Hematopoietic multipotent progenitor cell (in vitro differentiated cells): Measurements from ENCODE around the gene DEK. TPM values are rescaled to one million over a fixed set of nuclear protein-coding genes. Genes with fewer than 3 reads are reported as not detected.
"Not testable (repeated sequence)": the region's sequence is repeated elsewhere in the genome, so short reads cannot be mapped to it uniquely, and the experiment has no call there.

Experiments
- DNase-seq, 3 donors: peaks; one replicate each; pipeline ENCODE4 v3.0.0-alpha.2; 2011 to 2015; ENCODE audit warnings: low read depth in 2 of 3, low spot score in 2 of 3
- total RNA-seq: library from RNA; depleted of rRNA; stranded (reverse); fragments of >200 nt; gene quantifications from one replicate; pipeline ENCODE4 v1.2.3, GENCODE V29; 2012

Gene DEK
- total RNA-seq, 1 donor: 32.9 TPM

- DNase-seq: no peak
These were observed 56.4 kb downstream of the DEK start for GRCh38 chr6:18207949-18208348.

- no peak for DNase-seq
These were observed 56.9 kb downstream of the DEK start for GRCh38 chr6:18207438-18207837.

- no peak for DNase-seq
These were observed 57.7 kb downstream of the DEK start for GRCh38 chr6:18206591-18206990.

- DNase-seq: no peak
These were observed 59.6 kb downstream of the DEK start for GRCh38 chr6:18204691-18205090.

- no peak for DNase-seq
These were observed 60.5 kb downstream of the DEK start for GRCh38 chr6:18203786-18204185.

GRCh38 chr6:18192026-18192425, 72.3 kb downstream of the DEK start:
- DNase-seq: no peak

GRCh38 chr6:18189196-18189595, 75.1 kb downstream of the DEK start:
- no peak for DNase-seq

- no peak for DNase-seq
These were observed 76.6 kb downstream of the DEK start for GRCh38 chr6:18187701-18188100.

GRCh38 chr6:18186540-18187250, 77.6 kb downstream of the DEK start:
- peak in 2 of 3 donors; percentile 67 to 86 for DNase-seq

- no peak for DNase-seq
These were observed 78.3 kb downstream of the DEK start for GRCh38 chr6:18186033-18186432.

- DNase-seq: no peak
These were observed 78.7 kb downstream of the DEK start for GRCh38 chr6:18185624-18186023.

GRCh38 chr6:18183766-18184165, 80.6 kb downstream of the DEK start:
- DNase-seq: no peak

GRCh38 chr6:18182568-18182967, 81.8 kb downstream of the DEK start:
- DNase-seq: no peak

GRCh38 chr6:18179770-18180356, 84.5 kb downstream of the DEK start:
- no peak for DNase-seq

GRCh38 chr6:18178960-18179615, 85.2 kb downstream of the DEK start:
- DNase-seq: no peak

GRCh38 chr6:18177286-18177965, 86.9 kb downstream of the DEK start:
- DNase-seq: no peak

GRCh38 chr6:18176198-18176597, 88.1 kb downstream of the DEK start:
- not testable (repeated sequence) for DNase-seq
